Measurements from ENCODE around the gene PRKCG. TPM values are rescaled to one million over a fixed set of nuclear protein-coding genes. Genes with fewer than 3 reads are reported as not detected.
A peak's percentile ranks its signal among the peaks of the same experiment; 100 is the strongest.

The PRKCG gene
- total RNA-seq, 1 experiment from 2014 or later = 1.7 TPM

GRCh38 chr19:53880711-53881481 is 1.1 kb upstream of the PRKCG start:
- TF ChIP-seq CTCF (IDR thresholded peaks at IDR 0.05; ENCODE audit: insufficient read depth in 1 of 2, low read depth in 1 of 2, low read length in 1 of 2, severe bottlenecking in 1 of 2, unreplicated experiment in 1 of 2) = no peak
- H3K4me1 ChIP-seq = peaks cover 10% of the 10 kb centered on the region; the same call in 1 of the 2 replicates
- DNase-seq = no peak
- H3K4me1 Mint-ChIP-seq (ENCODE audit: low read depth, unreplicated experiment) = peaks cover 15% of the 10 kb centered on the region
- H3K4me3 Mint-ChIP-seq (ENCODE audit: unreplicated experiment) = no peak overlapping the region
- no peaks in the 10 kb centered on the region for H3K36me3 ChIP-seq (ENCODE audit: control insufficient read depth, insufficient read depth, low read length)
- intact Hi-C loops (cut with micrococcal nuclease; ENCODE audit: unreplicated experiment) = loop anchor here (5.0 kb wide), 1 partner anchor 109 kb away; no protein-coding TSS in a partner anchor
- H3K27ac Mint-ChIP-seq (ENCODE audit: unreplicated experiment) = no peak overlapping the region
- no TSS peak for BruUV-seq (replicated peaks)
- peak overlapping the region; percentile 44 for H3K4me3 ChIP-seq (ENCODE audit: low read depth, low read length)
- H3K36me3 Mint-ChIP-seq (ENCODE audit: insufficient read depth, unreplicated experiment) = peaks cover 11% of the 10 kb centered on the region
- H3K27me3 Mint-ChIP-seq (ENCODE audit: insufficient read depth, unreplicated experiment) = peaks cover 4% of the 10 kb centered on the region
- no peaks in the 10 kb centered on the region for H3K27me3 ChIP-seq (replicated peaks; ENCODE audit: control insufficient read depth, insufficient read depth, low read length)
- H3K9me3 ChIP-seq = no peaks in the 10 kb centered on the region
- ChIA-PET POLR2A (interaction anchor here (1.2 to 1.7 kb wide), 2 partner anchors 13 to 256 kb away, joined by 3 to 26 read pairs; partner anchors contain the start of genes CNOT3 and MYADM), CTCF (interaction anchor here (1.1 to 1.6 kb wide), 6 partner anchors 13 to 150 kb away, joined by 3 to 29 read pairs (median 4); partner anchors contain the start of gene MYADM)
- no peaks in the 10 kb centered on the region for H3K9me3 Mint-ChIP-seq (ENCODE audit: unreplicated experiment)

- Mint-ChIP-seq H3K9me3 (ENCODE audit: unreplicated experiment) (no peaks in the 10 kb centered on the region), H3K27ac (ENCODE audit: unreplicated experiment) (no peak overlapping the region), H3K27me3 (ENCODE audit: insufficient read depth, unreplicated experiment) (peaks cover 4% of the 10 kb centered on the region), H3K4me3 (ENCODE audit: unreplicated experiment) (no peak overlapping the region), H3K4me1 (ENCODE audit: low read depth, unreplicated experiment) (peaks cover 8% of the 10 kb centered on the region), H3K36me3 (ENCODE audit: insufficient read depth, unreplicated experiment) (peaks cover under 1% of the 10 kb centered on the region)
- no peaks in the 10 kb centered on the region for H3K36me3 ChIP-seq (ENCODE audit: control insufficient read depth, insufficient read depth, low read length)
- no peaks in the 10 kb centered on the region for H3K27me3 ChIP-seq (replicated peaks; ENCODE audit: control insufficient read depth, insufficient read depth, low read length)
- no peaks in the 10 kb centered on the region for H3K9me3 ChIP-seq
- ChIA-PET POLR2A (interaction anchor here (0.6 to 1.7 kb wide), 2 partner anchors 14 to 107 kb away, joined by 5 to 26 read pairs; partner anchors contain the start of gene MYADM), CTCF (interaction anchor here (0.9 to 1.6 kb wide), 6 partner anchors 10 to 149 kb away, joined by 3 to 29 read pairs (median 6); partner anchors contain the start of gene MYADM)
- intact Hi-C loops (cut with micrococcal nuclease; ENCODE audit: unreplicated experiment) = loop anchor here (1.0 to 5.0 kb wide), 5 partner anchors 18 to 142 kb away; no protein-coding TSS in a partner anchor
- peak overlapping the region; percentile 44 for H3K4me3 ChIP-seq (ENCODE audit: low read depth, low read length)
- TF ChIP-seq CTCF (IDR thresholded peaks at IDR 0.05; ENCODE audit: insufficient read depth in 1 of 2, low read depth in 1 of 2, low read length in 1 of 2, severe bottlenecking in 1 of 2, unreplicated experiment in 1 of 2) = peak in 1 of 2 experiments; percentile 3
- H3K4me1 ChIP-seq = peaks cover 10% of the 10 kb centered on the region; the same call in 1 of the 2 replicates
- no peak for DNase-seq
- no TSS peak for BruUV-seq (replicated peaks)
These were observed 524 bp downstream of the PRKCG start for GRCh38 chr19:53882391-53883050.

- POLR2A ChIA-PET = no interaction called here
- TF ChIP-seq CTCF (IDR thresholded peaks at IDR 0.05; ENCODE audit: insufficient read depth in 1 of 2, low read depth in 1 of 2, low read length in 1 of 2, severe bottlenecking in 1 of 2, unreplicated experiment in 1 of 2) = no peak
- H3K36me3 ChIP-seq (ENCODE audit: control insufficient read depth, insufficient read depth, low read length) = no peaks in the 10 kb centered on the region
- Mint-ChIP-seq H3K4me3 (ENCODE audit: unreplicated experiment) (no peak overlapping the region), H3K27ac (ENCODE audit: unreplicated experiment) (no peak overlapping the region), H3K27me3 (ENCODE audit: insufficient read depth, unreplicated experiment) (peaks cover 4% of the 10 kb centered on the region), H3K4me1 (ENCODE audit: low read depth, unreplicated experiment) (peaks cover 8% of the 10 kb centered on the region), H3K36me3 (ENCODE audit: insufficient read depth, unreplicated experiment) (no peaks in the 10 kb centered on the region), H3K9me3 (ENCODE audit: unreplicated experiment) (no peaks in the 10 kb centered on the region)
- no TSS peak for BruUV-seq (replicated peaks)
- no peak for DNase-seq
- CTCF ChIA-PET = interaction anchor here (0.8 kb wide), 1 partner anchor 16 kb away, joined by 6 read pairs; the partner anchor contains the start of gene MYADM
- H3K27me3 ChIP-seq (replicated peaks; ENCODE audit: control insufficient read depth, insufficient read depth, low read length) = no peaks in the 10 kb centered on the region
- H3K9me3 ChIP-seq = no peaks in the 10 kb centered on the region
- H3K4me3 ChIP-seq (ENCODE audit: low read depth, low read length) = no peak overlapping the region
- intact Hi-C loops (cut with micrococcal nuclease; ENCODE audit: unreplicated experiment) = loop anchor here (2.0 to 5.0 kb wide), 3 partner anchors 18 to 142 kb away; no protein-coding TSS in a partner anchor
- H3K4me1 ChIP-seq = peaks cover 10% of the 10 kb centered on the region; the same call in 1 of the 2 replicates
These were observed 1.2 kb downstream of the PRKCG start for GRCh38 chr19:53883231-53883661.

All from Caco-2 (cell line).